Stimulated activated CD8-positive, alpha-beta memory T cell treated with anti-CD3 and anti-CD28 coated beads, Interleukin-4, amount 100 ng/mL, for 24 hours (primary cell): ENCODE data around the gene DDX3X.
"Not testable (repeated sequence)": the region's sequence is repeated elsewhere in the genome, so short reads cannot be mapped to it uniquely, and the experiment has no call there.

Experiments
- DNase-seq: peaks from one replicate; pipeline ENCODE4 v3.0.0-alpha.2; 2020; ENCODE audit warnings: low read depth

DDX3X gene

GRCh38 chrX:41329101-41329500 is 4.9 kb upstream of the DDX3X start:
- DNase-seq = no peak

- no peak for DNase-seq
Observed at GRCh38 chrX:41332005-41332404, 2.0 kb upstream of the DDX3X start.

GRCh38 chrX:41332408-41333002 is 1.5 kb upstream of the DDX3X start:
- DNase-seq = peak; percentile 15

GRCh38 chrX:41333003-41333743 is 789 bp upstream of the DDX3X start:
- DNase-seq = peak; percentile 91

- DNase-seq = peak; percentile 80
Observed at GRCh38 chrX:41334363-41335197, 618 bp downstream of the DDX3X start.

GRCh38 chrX:41335198-41335957 is 1.4 kb downstream of the DDX3X start:
- DNase-seq = no peak

- no peak for DNase-seq
Observed at GRCh38 chrX:41335958-41336331, 2.0 kb downstream of the DDX3X start.

- DNase-seq = no peak
Observed at GRCh38 chrX:41336447-41336846, 2.5 kb downstream of the DDX3X start.

- no peak for DNase-seq
Observed at GRCh38 chrX:41337140-41337539, 3.2 kb downstream of the DDX3X start.

- DNase-seq = no peak
Observed at GRCh38 chrX:41338436-41338835, 4.5 kb downstream of the DDX3X start.

GRCh38 chrX:41339148-41339547 is 5.2 kb downstream of the DDX3X start:
- no peak for DNase-seq

GRCh38 chrX:41344053-41344452 is 10.1 kb downstream of the DDX3X start:
- DNase-seq = no peak

GRCh38 chrX:41347186-41347585 is 13.2 kb downstream of the DDX3X start:
- DNase-seq = no peak

GRCh38 chrX:41348551-41348950 is 14.6 kb downstream of the DDX3X start:
- no peak for DNase-seq

- DNase-seq = no peak
Observed at GRCh38 chrX:41350150-41350975, 16.4 kb downstream of the DDX3X start.

GRCh38 chrX:41350976-41351569 is 17.1 kb downstream of the DDX3X start:
- no peak for DNase-seq

- DNase-seq = no peak
Observed at GRCh38 chrX:41351923-41352322, 18.0 kb downstream of the DDX3X start.

- no peak for DNase-seq
Observed at GRCh38 chrX:41352329-41352838, 18.4 kb downstream of the DDX3X start.

GRCh38 chrX:41353985-41354384 is 20.0 kb downstream of the DDX3X start:
- DNase-seq = no peak

- no peak for DNase-seq
Observed at GRCh38 chrX:41369152-41369551, 35.2 kb downstream of the DDX3X start.

- not testable (repeated sequence) for DNase-seq
Observed at GRCh38 chrX:41371575-41371974, 37.6 kb downstream of the DDX3X start.
